Measurements from ENCODE around the gene BICDL1.

The BICDL1 gene

DNA sequence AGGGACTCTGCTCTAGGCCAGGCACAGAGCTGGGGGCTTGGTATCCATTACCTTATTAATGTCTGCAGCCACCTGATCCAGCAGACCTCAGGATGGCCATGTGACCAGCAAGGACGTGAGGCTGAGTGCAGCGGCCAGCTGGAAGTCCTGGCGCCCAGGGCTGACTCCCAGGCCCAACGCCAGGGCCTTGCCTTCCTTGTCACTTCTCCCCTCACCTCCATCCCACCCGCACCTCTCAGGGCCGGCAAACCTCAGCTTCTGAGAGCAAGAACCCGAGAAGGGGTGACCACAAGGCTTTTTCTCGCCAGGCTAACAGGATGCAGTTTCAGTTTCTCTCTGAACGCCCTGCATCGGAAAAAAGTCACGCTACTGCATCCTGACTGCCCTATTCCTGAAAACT, 112.1 kb downstream of the BICDL1 start:
- DNase-seq (ENCODE audit: low read depth) = no peak

DNA sequence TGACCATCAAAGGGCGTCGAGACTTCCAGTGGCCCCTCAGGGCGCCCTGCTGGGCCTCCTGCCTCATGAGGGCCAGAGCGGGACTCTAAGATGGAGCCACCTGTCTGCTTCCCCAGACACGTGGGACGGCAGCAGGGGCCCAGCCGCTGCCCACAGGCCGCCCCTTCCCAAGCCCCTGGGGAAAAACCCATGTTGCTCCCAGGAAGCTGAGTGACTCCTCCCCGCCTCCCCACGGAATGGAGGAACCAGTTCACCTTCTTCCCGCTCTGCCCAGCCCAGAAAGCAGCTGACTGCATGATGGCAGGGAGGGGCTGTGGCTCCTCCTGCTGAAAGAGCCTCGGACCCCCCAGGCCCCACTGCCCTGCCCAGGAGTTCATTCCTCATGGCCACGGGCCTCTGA, 112.6 kb downstream of the BICDL1 start:
- no peak for DNase-seq (ENCODE audit: low read depth)

DNA sequence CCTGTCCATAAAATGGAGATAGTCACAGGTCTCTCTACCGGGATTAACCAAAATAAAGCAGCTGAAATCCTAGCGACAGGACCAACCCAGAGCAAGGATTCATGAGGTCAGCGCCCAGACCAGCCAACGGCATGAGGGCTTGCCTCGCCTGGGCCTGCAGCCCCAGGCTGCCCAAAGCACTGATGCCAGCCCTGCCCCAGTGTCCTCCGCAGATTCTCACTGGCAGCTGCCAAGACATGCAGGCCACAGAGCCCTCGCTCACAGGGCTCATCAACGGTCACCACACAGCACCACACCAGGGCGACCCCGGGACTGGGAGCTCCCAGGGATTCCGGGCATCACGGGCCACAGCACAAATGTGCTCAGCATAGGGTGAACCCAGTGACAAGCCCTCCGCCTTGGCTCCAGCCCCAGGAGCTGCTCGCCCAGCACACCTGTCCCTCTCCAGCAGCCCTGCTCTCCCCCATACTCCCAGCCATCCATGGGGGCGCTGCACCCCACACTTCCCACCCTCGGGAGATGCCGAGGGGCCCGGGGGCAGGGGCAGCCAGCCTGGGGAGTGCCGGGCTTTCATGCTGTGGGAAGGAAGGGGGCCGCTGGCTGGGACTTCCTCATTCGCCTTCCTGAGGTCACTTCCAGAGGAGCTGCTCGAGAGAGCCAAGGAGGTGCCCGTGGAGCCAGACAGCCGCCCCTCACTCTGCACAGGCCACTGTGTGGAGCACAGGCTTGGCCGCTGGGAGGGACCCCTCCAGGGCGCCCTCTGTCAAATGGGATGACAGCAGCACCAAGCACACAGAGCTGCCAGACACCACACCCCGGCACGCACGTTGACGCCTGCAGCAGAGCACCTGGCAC, 113.4 kb downstream of the BICDL1 start:
- DNase-seq (ENCODE audit: low read depth) = no peak

DNA sequence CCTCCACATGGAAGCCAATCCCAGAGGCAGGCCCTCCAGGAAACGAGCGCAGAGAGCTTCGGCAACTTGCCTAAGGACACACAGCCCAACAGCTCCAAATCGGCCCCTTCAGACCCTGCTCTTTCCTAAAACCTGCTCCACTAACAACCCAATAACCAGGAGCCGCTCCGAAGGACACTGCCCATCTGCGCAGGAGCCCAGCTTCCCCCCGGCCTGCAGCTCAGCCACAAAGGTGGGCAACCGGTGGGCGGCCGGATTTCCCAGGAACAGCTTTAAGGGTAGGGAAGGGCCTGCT, 114.0 kb downstream of the BICDL1 start:
- no peak for DNase-seq (ENCODE audit: low read depth)

DNA sequence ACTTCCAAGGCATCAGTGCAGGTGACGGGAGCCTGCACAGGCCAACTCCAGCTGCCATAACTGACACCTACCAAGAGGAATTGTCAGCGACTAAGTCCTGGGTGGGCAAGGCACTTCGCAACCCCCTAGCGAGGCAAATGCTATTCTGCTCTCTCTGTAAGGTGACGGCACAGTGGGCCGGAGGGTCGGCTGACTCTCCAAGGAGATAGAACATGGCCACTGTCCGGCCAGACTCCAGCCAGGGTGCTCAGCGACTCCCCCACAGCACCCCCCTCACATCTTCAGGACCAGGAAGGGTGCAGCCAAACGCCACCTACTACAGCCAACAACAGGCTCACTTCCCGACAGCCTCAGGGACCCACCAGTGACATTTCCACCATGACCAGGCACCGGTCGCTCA, 114.3 kb downstream of the BICDL1 start:
- DNase-seq (ENCODE audit: low read depth) = no peak

DNA sequence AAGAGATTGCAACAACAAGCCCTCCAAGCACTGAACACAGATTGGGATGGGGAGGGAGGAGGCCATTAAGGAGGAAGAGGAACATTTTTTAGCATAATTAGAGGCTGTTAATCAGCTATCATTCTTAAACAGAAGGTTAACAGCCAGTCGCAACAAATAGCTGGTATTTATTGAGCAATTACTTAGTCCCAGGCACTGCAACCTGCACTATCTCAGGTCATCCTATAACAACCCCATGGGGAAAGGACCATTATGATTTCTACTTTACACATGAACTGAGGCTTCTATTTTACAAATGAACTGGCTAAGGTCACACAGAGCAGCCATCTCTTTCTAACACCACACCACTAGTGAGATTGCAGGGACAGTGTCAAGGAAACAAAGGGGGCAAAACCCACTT, 117.1 kb downstream of the BICDL1 start:
- DNase-seq (ENCODE audit: low read depth) = no peak

DNA sequence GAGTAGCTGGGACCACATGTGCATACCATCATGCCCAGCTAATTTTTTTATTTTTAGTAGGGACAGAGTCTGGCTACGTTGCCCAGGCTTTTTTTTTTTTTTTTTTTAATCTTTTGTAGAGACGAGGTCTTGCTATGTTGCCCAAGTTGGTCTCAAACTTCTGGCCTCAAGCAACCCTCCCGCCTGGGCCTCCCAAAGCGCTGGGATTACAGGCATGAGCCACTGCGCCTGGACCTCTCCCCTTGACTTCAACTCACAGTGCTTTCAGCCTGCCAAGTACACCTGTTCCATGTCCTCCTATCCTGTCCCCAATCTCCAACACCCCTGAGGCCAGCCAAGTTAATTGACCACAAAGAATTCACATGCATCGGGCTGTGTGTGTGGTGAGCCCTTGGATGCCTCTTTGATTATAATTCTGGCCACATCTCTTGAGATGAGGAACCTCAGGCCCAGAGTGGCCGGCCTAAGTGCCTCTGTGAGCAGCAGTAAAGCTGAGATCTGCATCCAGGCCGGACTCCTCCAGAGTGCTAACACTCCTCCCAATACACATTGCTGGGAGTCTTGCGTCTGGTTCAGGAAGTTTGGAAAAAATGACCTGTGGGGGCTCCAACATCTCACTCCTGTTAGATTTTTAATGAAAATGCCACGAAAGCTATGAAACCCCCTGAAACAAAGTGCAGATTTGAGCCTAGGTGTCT, 120.7 kb downstream of the BICDL1 start:
- DNase-seq (ENCODE audit: low read depth) = no peak

DNA sequence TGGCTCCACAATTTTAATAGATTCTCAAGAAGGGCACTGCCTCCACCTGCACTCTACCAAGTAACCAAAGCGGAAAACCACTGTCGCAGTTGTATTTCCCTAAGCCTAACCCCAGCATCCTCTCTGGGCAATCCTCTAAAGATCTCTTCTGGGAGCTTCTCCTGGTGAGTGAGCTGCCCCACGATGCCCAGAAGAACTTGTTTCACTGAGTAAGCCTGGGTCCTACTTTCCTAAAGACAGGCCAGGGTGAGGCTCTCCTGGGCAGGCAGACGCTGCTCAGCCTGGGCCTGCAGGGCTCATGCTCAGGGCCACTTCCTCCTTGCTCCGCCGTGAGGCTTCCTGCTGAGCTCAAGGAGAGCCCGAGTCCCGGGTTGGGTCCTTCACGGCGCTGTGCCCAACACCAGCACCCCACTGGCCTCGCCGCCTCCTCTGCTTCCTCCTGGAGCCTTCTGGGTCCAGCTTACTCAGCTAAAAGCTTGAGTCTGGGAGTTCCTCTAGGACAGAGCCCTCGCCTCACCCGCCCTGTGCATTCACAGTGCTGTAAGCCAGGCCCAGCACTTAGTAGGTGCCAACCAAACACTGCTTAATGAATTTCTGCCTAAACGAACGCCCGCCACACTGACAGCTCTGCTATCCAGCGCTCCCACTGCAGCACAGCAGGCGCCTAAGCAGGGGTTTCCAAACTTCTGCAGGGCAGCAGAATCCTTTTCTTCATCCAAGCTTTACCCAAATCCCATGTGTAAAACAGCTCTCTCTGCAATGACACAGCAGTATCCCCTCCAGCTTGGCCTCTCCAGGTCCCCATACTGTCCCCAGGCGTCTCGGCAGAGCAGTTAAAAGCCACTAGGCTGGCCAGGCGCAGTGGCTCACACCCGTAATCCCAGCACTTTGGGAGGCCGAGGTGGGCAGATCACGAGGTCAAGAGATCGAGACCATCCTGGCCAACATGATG, 121.8 kb downstream of the BICDL1 start:
- DNase-seq (ENCODE audit: low read depth) = peak; percentile 27

DNA sequence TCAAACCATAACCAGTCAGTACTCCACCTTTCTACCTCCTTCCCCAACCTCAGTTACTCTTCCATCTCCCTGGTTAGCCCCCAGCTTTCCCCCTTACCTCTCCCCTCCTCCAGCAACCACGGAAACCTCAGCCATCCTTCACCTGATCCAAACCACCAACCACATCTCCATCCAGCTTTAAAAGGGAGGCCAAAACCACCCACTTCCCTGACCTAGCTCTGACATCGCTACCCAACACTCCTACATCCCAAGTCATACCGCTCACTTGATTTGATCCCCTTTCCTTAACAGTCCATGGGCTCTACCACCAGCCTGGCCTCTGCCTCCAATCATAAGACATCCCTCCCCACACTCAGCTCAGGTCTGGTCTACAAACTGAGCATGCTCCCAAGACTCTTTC, 126.0 kb downstream of the BICDL1 start:
- DNase-seq (ENCODE audit: low read depth) = no peak

DNA sequence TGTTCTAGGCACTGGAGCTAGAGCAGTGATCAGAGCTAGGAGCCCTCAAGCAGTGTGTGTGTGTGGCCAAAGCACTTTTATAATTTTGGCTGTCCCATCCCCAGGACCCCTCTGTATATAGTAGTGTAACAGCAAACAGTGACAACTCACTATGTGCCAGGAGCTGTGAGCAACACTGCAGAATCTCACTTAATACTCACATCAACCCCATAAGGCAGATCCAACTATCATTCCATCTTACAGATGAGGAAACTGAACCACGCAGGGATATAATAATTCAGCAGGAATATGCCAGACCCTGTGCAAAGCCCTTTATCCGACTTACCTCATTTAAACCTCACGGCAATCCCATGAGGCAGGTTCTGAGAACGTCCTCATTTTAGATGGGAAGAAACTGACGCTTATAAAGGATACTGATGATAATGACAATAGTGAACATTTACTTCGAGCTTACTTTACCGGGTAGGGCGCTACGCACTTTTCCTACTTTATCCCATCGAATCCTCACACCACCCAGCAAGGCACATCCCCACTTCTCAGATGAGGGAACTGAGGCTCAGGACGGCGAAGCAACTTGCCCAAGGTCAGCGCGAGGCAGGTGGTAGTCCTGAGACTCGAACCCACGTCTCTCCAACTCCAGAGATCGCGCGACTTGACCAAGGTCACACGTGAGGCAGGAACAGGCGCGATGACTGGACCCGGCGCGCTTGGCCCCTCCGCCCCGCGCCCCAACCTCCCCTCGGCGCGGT, 126.8 kb downstream of the BICDL1 start:
- no peak for DNase-seq (ENCODE audit: low read depth)

DNA sequence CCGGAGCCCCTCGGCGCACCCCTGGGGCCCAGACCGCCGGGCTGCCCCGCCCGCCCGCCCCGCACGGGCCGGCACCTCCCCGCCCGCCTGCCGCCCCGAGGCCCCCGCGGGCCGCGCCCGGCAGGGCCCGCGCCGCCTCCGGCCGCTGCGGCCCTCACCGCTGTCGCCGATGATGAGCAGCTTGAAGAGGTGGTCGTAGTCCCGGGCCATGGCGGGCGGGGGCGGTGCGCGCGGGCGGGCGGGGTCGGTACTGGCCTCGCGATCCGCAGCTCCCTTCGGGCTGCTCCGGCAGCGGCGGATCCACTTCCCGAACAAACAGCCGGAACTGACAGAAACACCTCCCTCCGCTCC, 127.4 kb downstream of the BICDL1 start, which contains the start of gene RAB35:
Gene RAB35, minus strand, starts transcription at position 313 of the 351 bp plus-strand sequence. Its CDS starts 103 bp downstream, at position 210.
- no peak for DNase-seq (ENCODE audit: low read depth)

DNA sequence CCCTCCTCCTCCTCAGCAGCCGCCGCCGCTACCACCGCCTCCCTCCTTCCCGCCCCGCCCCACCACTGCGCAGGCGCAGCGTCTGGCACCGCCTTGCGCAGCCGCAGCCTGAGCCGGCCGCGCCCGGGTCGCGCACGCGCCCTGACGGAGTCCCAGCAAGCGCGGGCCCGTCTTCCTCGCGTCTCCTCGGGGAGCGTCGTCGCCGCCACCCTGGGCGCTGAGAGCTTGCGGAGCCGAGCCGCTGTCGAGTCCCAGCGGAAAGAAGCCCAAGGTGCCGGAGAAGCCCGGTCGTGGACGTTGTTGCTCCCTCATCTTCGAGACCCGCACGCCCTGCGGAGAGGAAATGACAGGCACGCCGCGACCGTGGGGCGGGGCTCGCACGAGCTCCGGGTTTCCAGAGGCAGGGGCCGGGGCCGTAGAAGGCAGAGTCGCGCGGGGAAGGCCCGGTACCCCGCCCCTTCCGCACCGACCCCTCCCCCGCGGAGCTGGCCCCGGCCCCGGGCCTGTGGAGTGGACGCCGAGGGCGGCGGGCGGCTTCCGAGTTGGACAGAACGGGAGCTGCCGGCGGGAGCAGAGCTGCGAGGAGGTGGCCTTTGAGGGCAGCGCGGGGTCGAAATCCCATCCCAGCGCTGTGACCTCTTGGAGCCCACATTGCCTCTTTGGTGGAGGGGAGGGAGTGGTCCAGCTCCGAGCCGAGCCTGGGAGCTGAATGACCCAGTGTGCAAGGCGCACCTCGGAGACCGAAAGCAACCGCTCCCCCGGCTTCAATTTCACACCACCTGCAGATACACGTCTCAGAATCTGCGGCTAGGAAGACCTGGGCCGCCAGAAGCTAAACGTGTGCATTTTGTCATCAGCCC, 128.0 kb downstream of the BICDL1 start:
- DNase-seq (ENCODE audit: low read depth) = peak; percentile 97

DNA sequence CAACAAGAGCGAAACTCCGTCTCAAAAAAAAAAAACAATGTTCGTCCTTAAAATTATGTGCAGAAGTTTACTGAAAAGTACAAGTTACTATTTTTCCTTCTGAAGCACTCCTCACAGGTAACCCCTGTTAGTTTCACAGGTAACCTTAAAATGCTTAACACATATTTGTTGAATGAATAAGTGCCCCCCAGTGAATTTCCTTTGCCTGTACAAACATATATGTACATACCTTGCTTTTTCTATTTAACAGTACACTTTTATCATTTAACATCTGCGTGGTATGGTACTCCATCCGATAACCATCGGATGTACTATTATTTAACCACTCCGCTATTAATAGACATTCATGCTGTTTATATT, 128.9 kb downstream of the BICDL1 start:
- DNase-seq (ENCODE audit: low read depth) = no peak

DNA sequence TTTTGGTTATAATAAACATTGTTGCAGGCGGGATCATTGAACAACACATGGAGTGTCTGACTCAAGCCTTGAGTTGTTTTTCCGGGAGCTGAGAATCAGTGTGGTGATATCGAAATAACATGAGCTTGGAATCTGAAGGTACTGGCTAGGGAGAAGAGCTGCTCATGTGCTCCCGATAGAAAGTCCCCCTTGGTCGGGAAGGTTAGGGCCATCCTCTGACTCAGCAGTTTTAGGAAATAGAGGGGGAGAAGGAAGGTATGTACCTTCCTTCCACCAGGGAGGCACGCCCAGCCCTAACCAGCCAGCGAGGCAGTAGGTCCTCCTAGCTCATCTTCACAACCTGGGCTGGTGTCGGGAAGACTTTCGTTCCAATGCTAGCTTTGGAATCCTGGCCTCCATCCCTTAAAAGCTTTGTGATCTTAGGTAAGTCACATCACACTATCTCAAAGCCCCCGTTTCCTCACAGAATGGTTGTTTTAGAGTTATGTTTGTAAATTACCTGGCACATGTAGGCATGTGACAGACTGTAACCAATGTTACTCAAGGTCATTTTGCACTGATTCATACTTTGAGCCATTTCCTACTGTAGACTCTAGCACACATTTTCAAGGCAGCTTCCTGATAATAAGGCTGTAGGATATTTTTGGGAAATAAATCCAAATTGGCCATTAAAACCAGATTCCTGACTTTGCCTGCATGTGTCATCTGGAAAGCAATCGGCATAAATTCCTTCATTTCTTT, 129.5 kb downstream of the BICDL1 start:
- DNase-seq (ENCODE audit: low read depth) = no peak

DNA sequence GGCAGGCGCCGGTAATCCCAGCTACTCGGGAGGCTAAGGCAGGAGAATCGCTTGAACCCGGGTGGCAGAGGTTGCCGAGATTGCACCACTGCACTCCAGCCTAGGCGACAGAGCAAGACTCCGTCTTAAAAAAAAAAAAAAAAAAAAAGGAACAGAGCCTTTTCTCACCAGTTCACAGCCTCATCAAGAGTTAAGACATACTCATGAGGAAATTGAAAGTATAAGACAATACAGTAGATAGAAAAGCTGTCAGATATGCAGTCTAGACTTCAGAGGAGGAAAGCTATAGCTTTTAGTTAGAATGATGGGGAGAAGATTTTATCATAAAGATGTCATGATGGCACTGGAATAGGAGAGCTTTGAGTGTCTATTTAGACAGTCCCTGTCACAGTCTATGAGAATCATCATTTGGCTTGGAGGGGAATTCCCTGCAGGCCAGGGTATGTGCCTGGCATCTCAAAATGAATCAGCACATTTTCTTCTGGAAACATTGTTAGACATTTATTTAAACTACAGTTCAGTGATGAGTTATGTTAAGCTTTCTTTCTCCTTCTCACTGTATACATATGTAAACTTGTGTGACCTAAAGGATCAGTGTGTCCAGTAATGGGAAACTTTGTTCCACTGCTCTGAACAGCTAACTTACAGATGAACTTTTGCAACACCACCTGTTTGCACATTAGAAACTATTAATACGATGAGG, 130.4 kb downstream of the BICDL1 start:
- no peak for DNase-seq (ENCODE audit: low read depth)

DNA sequence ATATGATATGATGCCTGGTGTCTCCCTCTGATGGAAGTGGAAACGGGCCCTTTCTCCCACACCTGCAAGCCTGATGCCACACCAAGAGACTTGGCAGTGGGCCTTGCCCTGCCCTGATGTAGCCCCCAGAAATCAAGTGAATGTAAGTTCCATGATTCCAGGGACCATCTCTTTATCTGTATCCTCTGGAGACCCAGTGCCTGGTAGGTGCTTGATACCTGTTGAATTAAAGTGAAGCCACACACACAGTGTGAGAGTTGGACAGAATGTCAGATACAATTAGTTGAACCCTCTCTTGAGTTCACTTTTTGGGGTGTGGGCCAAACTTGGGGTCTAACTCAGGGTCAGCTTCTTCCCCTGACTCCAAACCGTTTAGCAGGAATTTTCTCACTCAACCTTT, 132.3 kb downstream of the BICDL1 start:
- no peak for DNase-seq (ENCODE audit: low read depth)

DNA sequence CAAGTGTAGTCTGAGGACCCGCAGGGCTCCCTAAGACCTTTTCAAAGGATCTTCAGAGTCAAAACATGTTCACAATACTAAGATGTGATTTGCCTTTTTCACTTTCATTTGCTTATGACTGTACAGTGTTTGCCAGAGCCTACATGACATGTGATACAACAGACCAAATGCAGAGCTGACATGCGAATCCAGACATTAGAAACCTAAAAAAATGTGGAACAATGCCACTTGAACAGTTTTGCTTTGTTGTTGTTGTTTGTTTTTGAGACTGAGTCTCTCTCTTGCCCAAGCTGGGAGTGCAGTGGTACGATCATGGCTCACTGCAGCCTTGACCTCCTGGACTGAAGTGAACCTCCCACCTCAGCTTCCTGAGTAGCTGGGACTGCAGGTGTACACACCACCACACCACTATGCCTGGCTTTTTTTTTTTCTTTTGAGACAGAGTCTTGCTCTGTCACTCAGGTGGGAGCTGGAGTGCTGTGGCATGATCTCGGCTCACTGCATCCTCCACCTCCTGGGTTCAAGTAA, 132.8 kb downstream of the BICDL1 start:
- DNase-seq (ENCODE audit: low read depth) = no peak

DNA sequence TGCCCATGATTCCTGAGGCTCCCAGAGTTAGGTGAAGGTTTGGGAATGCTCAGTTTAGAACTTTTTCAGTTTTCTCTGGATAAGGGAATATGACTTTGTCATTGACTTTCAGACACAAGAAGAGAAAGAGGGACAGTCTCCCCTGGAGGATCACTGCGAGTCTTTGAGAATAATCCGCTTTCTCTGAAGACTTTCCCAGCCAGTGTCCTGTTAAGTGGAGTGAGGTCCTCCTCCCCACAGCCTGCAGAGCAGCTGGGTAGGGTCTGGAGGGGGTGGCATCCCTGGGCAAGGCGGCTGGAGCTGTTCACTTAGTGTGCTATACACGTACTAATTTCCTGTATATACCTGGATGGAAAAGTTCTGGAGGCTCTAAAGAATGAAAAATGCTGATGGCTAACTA, 136.0 kb downstream of the BICDL1 start:
- DNase-seq (ENCODE audit: low read depth) = no peak

All from stimulated activated CD8-positive, alpha-beta memory T cell treated with anti-CD3 and anti-CD28 coated beads, Interleukin-12 subunit alpha, Interleukin-12 subunit beta, amount 100 ng/mL, for 4 hours (primary cell).